Epithelial cell of proximal tubule (primary cell): ENCODE results near the gene WNT3A. TPM values are rescaled to one million over a fixed set of nuclear protein-coding genes. Genes with fewer than 3 reads are reported as not detected.

Source experiments
- DNase-seq: peaks from one replicate; pipeline ENCODE4 v3.0.0-alpha.2; 2011; ENCODE audit warnings: low read depth
- H3K4me3 ChIP-seq: 2 replicates; pipeline ENCODE4 v1.5.1; 2011; ENCODE audit warnings: low read depth, mild to moderate bottlenecking, low read length
- total RNA-seq: library from RNA; depleted of rRNA; stranded (reverse); fragments of >200 nt; gene quantifications from 2 replicates; pipeline ENCODE4 v1.2.3, GENCODE V29; 2015
- TF ChIP-seq, protein P1 (sequence below): conservative IDR thresholded peaks from 2 replicates; pipeline ENCODE4 v1.5.1; 2012; ENCODE audit warnings: low read depth, mild to moderate bottlenecking, low read length

The WNT3A gene
- total RNA-seq, 1 donor from 2014 or later, result not detected

DNA sequence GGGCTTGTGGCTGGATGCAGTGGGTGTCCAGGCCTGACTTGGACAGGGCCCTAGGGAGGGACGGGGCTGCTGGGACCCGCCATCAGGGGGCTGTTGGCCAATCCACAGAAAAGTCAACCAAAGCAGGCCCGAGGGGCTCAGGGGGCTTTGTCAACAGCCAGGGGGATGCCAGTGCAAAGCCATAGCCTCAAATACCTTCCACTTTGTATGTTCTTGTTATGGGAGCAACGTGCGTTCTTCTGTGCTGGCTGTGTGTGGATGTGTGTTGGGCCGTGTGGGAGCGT lies 40.3 kb downstream of the WNT3A start:
- TF ChIP-seq, protein P1, sequence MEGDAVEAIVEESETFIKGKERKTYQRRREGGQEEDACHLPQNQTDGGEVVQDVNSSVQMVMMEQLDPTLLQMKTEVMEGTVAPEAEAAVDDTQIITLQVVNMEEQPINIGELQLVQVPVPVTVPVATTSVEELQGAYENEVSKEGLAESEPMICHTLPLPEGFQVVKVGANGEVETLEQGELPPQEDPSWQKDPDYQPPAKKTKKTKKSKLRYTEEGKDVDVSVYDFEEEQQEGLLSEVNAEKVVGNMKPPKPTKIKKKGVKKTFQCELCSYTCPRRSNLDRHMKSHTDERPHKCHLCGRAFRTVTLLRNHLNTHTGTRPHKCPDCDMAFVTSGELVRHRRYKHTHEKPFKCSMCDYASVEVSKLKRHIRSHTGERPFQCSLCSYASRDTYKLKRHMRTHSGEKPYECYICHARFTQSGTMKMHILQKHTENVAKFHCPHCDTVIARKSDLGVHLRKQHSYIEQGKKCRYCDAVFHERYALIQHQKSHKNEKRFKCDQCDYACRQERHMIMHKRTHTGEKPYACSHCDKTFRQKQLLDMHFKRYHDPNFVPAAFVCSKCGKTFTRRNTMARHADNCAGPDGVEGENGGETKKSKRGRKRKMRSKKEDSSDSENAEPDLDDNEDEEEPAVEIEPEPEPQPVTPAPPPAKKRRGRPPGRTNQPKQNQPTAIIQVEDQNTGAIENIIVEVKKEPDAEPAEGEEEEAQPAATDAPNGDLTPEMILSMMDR, result no peak
- no peak for DNase-seq
- no peak overlapping the region for H3K4me3 ChIP-seq

DNA sequence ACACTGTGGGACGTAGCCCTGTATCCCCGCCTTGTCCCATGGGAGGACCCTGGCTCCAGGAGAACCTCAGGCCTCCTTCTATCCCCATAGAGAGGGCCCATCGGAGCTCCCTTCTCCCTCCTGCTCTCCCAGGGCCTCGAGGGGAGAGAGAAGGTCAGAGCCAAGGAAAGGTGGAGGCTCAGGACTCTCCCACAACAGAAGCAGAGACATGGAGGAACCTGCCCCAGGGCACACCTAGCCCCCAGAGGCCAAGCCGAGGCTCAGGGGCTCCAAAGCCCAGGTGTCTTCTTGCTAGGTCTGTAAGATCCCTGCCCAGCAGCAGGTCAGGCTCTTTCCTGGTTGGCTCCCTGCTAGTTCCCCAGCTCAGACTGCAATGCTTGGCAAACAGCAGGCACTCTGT lies 41.3 kb downstream of the WNT3A start:
- H3K4me3 ChIP-seq, result no peak overlapping the region
- TF ChIP-seq, protein P1, result no peak
- no peak for DNase-seq

DNA sequence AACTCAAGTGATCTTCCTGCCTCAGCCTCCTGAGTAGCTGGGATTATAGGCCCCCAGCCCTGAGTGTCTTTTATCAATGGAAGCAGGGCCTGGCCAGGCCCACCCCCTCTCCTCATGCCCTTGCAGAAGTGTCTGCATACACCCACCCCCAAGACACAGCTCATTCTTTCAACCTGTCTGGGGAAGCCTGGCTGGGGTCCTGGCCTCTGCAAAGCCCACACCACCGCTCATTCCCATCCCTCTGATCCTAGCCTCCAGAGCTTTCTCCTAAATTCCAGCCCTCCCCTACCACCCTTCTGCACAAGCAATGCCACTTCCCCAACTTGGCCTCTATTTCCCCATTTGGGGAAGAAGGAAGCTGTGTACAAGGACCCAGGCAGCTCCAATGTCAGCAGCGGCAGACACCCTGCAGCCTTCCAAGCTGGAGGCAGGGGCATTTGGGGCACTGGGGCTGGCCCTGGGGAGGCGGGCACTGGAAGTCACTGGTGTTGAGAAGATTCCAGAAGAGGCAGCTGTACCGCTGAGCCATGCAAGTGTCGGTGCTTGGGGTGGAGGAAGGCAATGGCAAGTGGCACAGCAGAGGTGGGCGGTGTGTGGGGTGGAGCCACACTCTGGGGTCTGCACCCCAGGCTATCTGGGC lies 42.0 kb downstream of the WNT3A start:
- no peak overlapping the region for H3K4me3 ChIP-seq
- TF ChIP-seq, protein P1, result no peak

DNA sequence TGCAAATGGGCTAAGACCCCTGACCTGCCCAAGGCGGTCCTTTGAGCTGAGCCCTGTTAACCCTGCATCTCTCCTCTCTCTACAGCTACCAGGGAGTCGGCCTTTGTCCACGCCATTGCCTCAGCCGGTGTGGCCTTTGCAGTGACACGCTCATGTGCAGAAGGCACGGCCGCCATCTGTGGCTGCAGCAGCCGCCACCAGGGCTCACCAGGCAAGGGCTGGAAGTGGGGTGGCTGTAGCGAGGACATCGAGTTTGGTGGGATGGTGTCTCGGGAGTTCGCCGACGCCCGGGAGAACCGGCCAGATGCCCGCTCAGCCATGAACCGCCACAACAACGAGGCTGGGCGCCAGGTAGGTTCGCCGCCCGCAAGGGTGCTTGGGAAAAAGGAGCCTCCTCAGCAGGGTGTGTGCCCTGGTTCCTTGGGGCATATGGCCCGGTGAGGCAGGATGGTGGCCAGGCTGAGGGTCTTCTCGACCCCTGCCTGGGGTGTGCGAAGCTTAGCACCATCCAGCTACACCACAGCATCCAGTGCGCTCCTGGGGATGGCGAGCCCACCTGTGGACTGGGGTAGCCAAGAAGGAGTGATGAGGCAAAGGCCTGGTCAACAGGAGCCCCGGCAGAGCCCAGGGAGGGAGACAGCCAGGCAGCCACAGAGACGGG lies 43.9 kb downstream of the WNT3A start:
- DNase-seq, result no peak
- H3K4me3 ChIP-seq, result no peak overlapping the region
- TF ChIP-seq, protein P1, result no peak

More for the DNA sequence above, 42.0 kb downstream of the WNT3A start:
- no peak for DNase-seq

DNA sequence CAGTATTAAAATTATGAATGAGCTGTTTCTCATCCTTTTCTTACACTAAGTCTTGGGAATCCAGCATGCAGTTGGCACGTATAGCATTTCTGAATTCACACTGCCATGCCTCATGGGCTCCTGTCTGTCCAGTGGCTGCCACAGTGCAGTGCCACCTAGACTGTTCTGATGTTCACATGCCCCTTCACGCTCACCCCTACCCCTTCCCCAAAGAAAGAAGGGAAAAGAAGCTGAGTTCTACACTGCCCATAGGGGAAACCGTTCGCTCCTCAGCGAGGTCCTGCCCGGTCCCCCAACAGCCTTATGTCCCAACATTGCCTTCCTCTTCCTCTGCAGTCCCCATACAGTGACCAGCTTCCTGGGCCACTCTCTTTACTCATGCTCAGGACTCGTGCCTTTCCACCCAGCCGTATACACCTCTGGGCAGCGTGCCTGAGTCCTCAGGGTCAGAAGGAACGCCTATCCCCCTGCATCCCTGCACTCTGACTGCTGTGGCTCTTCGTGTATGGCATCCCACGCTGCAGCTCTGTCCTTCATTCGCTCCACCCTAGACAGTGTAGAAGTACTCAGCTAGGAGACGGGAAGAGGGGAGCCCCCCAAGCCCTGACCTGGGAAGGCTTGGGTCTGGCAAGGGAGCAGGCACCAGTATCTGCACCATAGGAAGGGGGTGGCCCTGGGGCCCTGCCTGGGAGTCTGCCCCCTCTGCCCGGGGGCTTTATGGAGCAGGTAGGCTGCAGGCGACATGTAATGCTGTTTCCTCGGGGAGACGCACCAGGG lies 51.6 kb downstream of the WNT3A start:
- H3K4me3 ChIP-seq, result no peak overlapping the region
- TF ChIP-seq, protein P1, result no peak
- DNase-seq, result no peak

DNA sequence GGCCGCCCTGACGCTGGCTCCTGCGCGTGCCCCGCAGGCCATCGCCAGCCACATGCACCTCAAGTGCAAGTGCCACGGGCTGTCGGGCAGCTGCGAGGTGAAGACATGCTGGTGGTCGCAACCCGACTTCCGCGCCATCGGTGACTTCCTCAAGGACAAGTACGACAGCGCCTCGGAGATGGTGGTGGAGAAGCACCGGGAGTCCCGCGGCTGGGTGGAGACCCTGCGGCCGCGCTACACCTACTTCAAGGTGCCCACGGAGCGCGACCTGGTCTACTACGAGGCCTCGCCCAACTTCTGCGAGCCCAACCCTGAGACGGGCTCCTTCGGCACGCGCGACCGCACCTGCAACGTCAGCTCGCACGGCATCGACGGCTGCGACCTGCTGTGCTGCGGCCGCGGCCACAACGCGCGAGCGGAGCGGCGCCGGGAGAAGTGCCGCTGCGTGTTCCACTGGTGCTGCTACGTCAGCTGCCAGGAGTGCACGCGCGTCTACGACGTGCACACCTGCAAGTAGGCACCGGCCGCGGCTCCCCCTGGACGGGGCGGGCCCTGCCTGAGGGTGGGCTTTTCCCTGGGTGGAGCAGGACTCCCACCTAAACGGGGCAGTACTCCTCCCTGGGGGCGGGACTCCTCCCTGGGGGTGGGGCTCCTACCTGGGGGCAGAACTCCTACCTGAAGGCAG lies 52.3 kb downstream of the WNT3A start:
- TF ChIP-seq, protein P1, result no peak
- DNase-seq, result no peak
- no peak overlapping the region for H3K4me3 ChIP-seq
